PC-3 (cell line): ENCODE data around the gene GOPC. TPM values are rescaled to one million over a fixed set of nuclear protein-coding genes. Genes with fewer than 3 reads are reported as not detected.
A peak's percentile ranks its signal among the peaks of the same experiment; 100 is the strongest.

ENCODE experiments used
- ATAC-seq: fragments of 200-7000 bp; cut with Tn5 transposase; 2 replicates; pipeline ENCODE4 v1.9.1; 2020; ENCODE audit warnings: mild to moderate bottlenecking, moderate library complexity
- BruUV-seq: library from RNA; stranded (reverse); fragments of 400-500 nt; replicated peaks from 2 replicates; lab custom pipeline; 2021; lab: Mats Ljungman, UMichigan
- CTCF ChIA-PET: fragments of 300-600 bp; sonication (Branson Sonifier 250); formaldehyde crosslinking; loops from one replicate; lab custom pipeline; 2022; ENCODE audit warnings: antibody characterized with exemption; lab: Charles Lee
- POLR2A ChIA-PET: fragments of 300-600 bp; sonication (Branson Sonifier 250); formaldehyde crosslinking; loops from one replicate; lab custom pipeline; 2022; ENCODE audit warnings: antibody characterized with exemption; ENCODE audit not compliant: unreplicated experiment; lab: Charles Lee
- DNase-seq: peaks from one replicate; pipeline ENCODE4 v3.0.0-alpha.2; 2015
- H2AFZ ChIP-seq: fragments of 300-600 bp; sonication (generic); 2 replicates; pipeline ENCODE4 v1.6.0; 2016; ENCODE audit warnings: antibody characterized with exemption, low read length
- H3F3A ChIP-seq: fragments of 300-600 bp; sonication (generic); one replicate; pipeline ENCODE4 v1.6.0; 2017; ENCODE audit warnings: antibody characterized with exemption, low read length, control low read depth, mild to moderate bottlenecking; ENCODE audit not compliant: unreplicated experiment
- H3K27ac ChIP-seq: fragments of 300-600 bp; sonication (generic); 2 replicates; pipeline ENCODE4 v1.5.1; 2016; ENCODE audit warnings: mild to moderate bottlenecking, low read length
- H3K27me3 ChIP-seq: fragments of 300-600 bp; sonication (generic); 2 replicates; pipeline ENCODE4 v1.6.1; 2016; ENCODE audit warnings: low read length, mixed read lengths
- H3K36me3 ChIP-seq: fragments of 300-600 bp; sonication (generic); 2 replicates; pipeline ENCODE4 v1.6.1; 2016; ENCODE audit warnings: low read depth, mixed run types, low read length, mixed read lengths
- H3K4me1 ChIP-seq: fragments of 300-600 bp; sonication (generic); 2 replicates; pipeline ENCODE4 v1.5.1; 2016; ENCODE audit warnings: low read length; ENCODE audit not compliant: insufficient read depth
- H3K4me2 ChIP-seq: fragments of 300-600 bp; sonication (generic); 2 replicates; pipeline ENCODE4 v1.6.0; 2016; ENCODE audit warnings: low read length
- H3K4me3 ChIP-seq: fragments of 300-600 bp; sonication (generic); 2 replicates; pipeline ENCODE4 v1.5.1; 2016; ENCODE audit warnings: mild to moderate bottlenecking, low read length, mixed read lengths
- H3K79me2 ChIP-seq: fragments of 300-600 bp; sonication (generic); 2 replicates; pipeline ENCODE4 v1.6.1; 2017; ENCODE audit warnings: low read length, mixed read lengths
- H3K9ac ChIP-seq: fragments of 300-600 bp; sonication (generic); 2 replicates; pipeline ENCODE4 v1.6.0; 2016; ENCODE audit warnings: mild to moderate bottlenecking, low read length
- H3K9me2 ChIP-seq: fragments of 300-600 bp; sonication (generic); replicated peaks from 2 replicates; pipeline ENCODE4 v1.6.1; 2016; ENCODE audit warnings: mixed run types, low read length, mixed read lengths
- H3K9me3 ChIP-seq: fragments of 300-600 bp; sonication (generic); 2 replicates; pipeline ENCODE4 v1.6.1; 2016; ENCODE audit warnings: low read length, mixed read lengths
- H4K20me1 ChIP-seq: fragments of 300-600 bp; sonication (generic); 2 replicates; pipeline ENCODE4 v1.6.1; 2016; ENCODE audit warnings: low read length, mixed read lengths
- CTCF ChIP-seq: fragments of 300-600 bp; sonication (generic); conservative IDR thresholded peaks from 2 replicates; pipeline ENCODE4 v1.5.1; 2017; ENCODE audit warnings: antibody characterized with exemption, low read depth, mild to moderate bottlenecking, low read length
- EZH2 ChIP-seq: fragments of 300-600 bp; sonication (generic); IDR thresholded peaks from one replicate; pipeline ENCODE4 v1.6.1; 2017; ENCODE audit warnings: antibody characterized with exemption, mild to moderate bottlenecking, low read length; ENCODE audit not compliant: unreplicated experiment
- EZH2phosphoT487 ChIP-seq: fragments of 300-600 bp; sonication (generic); IDR thresholded peaks from 2 replicates; pipeline ENCODE4 v1.6.1; 2018; ENCODE audit warnings: mild to moderate bottlenecking, antibody characterized with exemption, low read length, borderline replicate concordance
- intact Hi-C: fragments of 100-400 bp; cut with micrococcal nuclease; formaldehyde crosslinking; loops from 2 replicates; pipeline ENCODE4 v1.9.0; 2023
- total RNA-seq: library from RNA; depleted of rRNA; stranded (reverse); fragments of >200 nt; gene quantifications from 2 replicates; pipeline ENCODE4 v1.2.3, GENCODE V29; 2014

Gene GOPC
- total RNA-seq, 1 experiment from 2014 or later, result 15.8 TPM

- H4K20me1 ChIP-seq, result no peaks in the 10 kb centered on the region
- H3K36me3 ChIP-seq, result no peaks in the 10 kb centered on the region; the same call in none of the 2 replicates
- H3F3A ChIP-seq, result peaks cover 4% of the 10 kb centered on the region
- no TSS peak for BruUV-seq
- H3K4me2 ChIP-seq, result peak overlapping the region; percentile 78; the same call in 1 of the 2 replicates
- no peak overlapping the region for H3K4me3 ChIP-seq
- H3K9me2 ChIP-seq, result no peaks in the 10 kb centered on the region
- H3K4me1 ChIP-seq, result peaks cover 47% of the 10 kb centered on the region
- no peak overlapping the region for H3K9ac ChIP-seq
- H3K27ac ChIP-seq, result 0 out of 2 replicates have a peak overlapping the region, but pooled peaks have one; percentile 8
- DNase-seq (no peak), ATAC-seq (no peak; the same call in 1 of the 2 replicates)
- H2AFZ ChIP-seq, result no peak overlapping the region
- ChIA-PET CTCF (no interaction called here), POLR2A (no interaction called here)
- H3K9me3 ChIP-seq, result no peaks in the 10 kb centered on the region
- H3K27me3 ChIP-seq, result no peaks in the 10 kb centered on the region
- no peaks in the 10 kb centered on the region for H3K79me2 ChIP-seq
- intact Hi-C loops, result loop anchor here (2.0 to 5.0 kb wide), 3 partner anchors 51 to 161 kb away; partner anchors contain the start of gene DCBLD1
- TF ChIP-seq CTCF, result no peak
Measured at GRCh38 chr6:117547688-117548621, 54.4 kb downstream of the GOPC start.

GRCh38 chr6:117546674-117547073, 55.6 kb downstream of the GOPC start:
- Histone ChIP-seq H3K9me2 (no peaks in the 10 kb centered on the region), H3K27me3 (no peaks in the 10 kb centered on the region), H2AFZ (no peak overlapping the region), H3K4me1 (peaks cover 47% of the 10 kb centered on the region), H3F3A (peaks cover 4% of the 10 kb centered on the region), H3K4me3 (no peak overlapping the region), H3K9me3 (no peaks in the 10 kb centered on the region), H4K20me1 (no peaks in the 10 kb centered on the region), H3K27ac (no peak overlapping the region), H3K79me2 (no peaks in the 10 kb centered on the region), H3K9ac (no peak overlapping the region), H3K4me2 (no peak overlapping the region), H3K36me3 (no peaks in the 10 kb centered on the region; the same call in none of the 2 replicates)
- ATAC-seq (no peak), DNase-seq (no peak)
- intact Hi-C loops, result loop anchor here (5.0 kb wide), 1 partner anchor 159 kb away; no protein-coding TSS in a partner anchor
- no peak for TF ChIP-seq EZH2
- no peak for TF ChIP-seq CTCF
- no peak for TF ChIP-seq EZH2phosphoT487
- BruUV-seq, result no TSS peak
- POLR2A ChIA-PET, result no interaction called here
- CTCF ChIA-PET, result no interaction called here

GRCh38 chr6:117545161-117545595, 57.1 kb downstream of the GOPC start:
- ChIA-PET POLR2A (no interaction called here), CTCF (no interaction called here)
- no peaks in the 10 kb centered on the region for H3K79me2 ChIP-seq
- H4K20me1 ChIP-seq, result no peaks in the 10 kb centered on the region
- DNase-seq (peak; percentile 85), ATAC-seq (peak; percentile 82)
- H3K9me3 ChIP-seq, result no peaks in the 10 kb centered on the region
- peaks cover 48% of the 10 kb centered on the region for H3K4me1 ChIP-seq
- no peak overlapping the region for H3K9ac ChIP-seq
- peak overlapping the region; percentile 26; the same call in 1 of the 2 replicates for H3K27ac ChIP-seq
- no peaks in the 10 kb centered on the region for H3K27me3 ChIP-seq
- peaks cover 9% of the 10 kb centered on the region for H3K36me3 ChIP-seq
- TF ChIP-seq CTCF, result no peak
- no peak for TF ChIP-seq EZH2phosphoT487
- no peak for TF ChIP-seq EZH2
- H3K9me2 ChIP-seq, result no peaks in the 10 kb centered on the region
- peaks cover 4% of the 10 kb centered on the region for H3F3A ChIP-seq
- H3K4me3 ChIP-seq, result no peak overlapping the region
- H3K4me2 ChIP-seq, result peak overlapping the region; percentile 9; the same call in 1 of the 2 replicates
- no peak overlapping the region for H2AFZ ChIP-seq
- intact Hi-C loops, result loop anchor here (5.0 kb wide), 1 partner anchor 158 kb away; no protein-coding TSS in a partner anchor
- BruUV-seq, result no TSS peak
